Pancreas (tissue), 10 donors: Measurements from ENCODE around the gene ISOC1. TPM values are rescaled to one million over a fixed set of nuclear protein-coding genes. Genes with fewer than 3 reads are reported as not detected.

Source experiments
- ATAC-seq, 4 donors: fragments of 200-7000 bp; cut with Tn5 transposase; one replicate each; pipeline versions ENCODE4 v1.8.0 to v1.9.1; 2020; ENCODE audit warnings: mild to moderate bottlenecking in 4 of 4, moderate library complexity in 4 of 4
- DNase-seq, 6 donors: peaks; one replicate each; pipeline ENCODE4 v3.0.0-alpha.2; 2020
- FAIRE-seq: peaks from 2 replicates; lab custom pipeline; 2012; peaks lifted over from hg19 to GRCh38; lab: Jason Lieb, UNC
- H3K27ac ChIP-seq, 4 donors: fragments of 200-600 bp; sonication (generic); 1 replicate in 3 of 4; 2 replicates in 1 of 4; pipeline versions ENCODE4 v1.5.0 to v1.8.0; 2020
- H3K27me3 ChIP-seq, 4 donors: fragments of 200-600 bp; one replicate each; pipeline ENCODE4 v1.8.0; 2021
- H3K36me3 ChIP-seq, 3 donors: fragments of 200-600 bp; sonication (generic) in 1 of 3; one replicate each; pipeline versions ENCODE4 v1.5.0 to v1.8.0; 2020 to 2021
- H3K4me1 ChIP-seq, 3 donors: fragments of 200-600 bp; one replicate each; pipeline ENCODE4 v1.8.0; 2021
- H3K4me3 ChIP-seq, 4 donors: fragments of 200-600 bp; sonication (generic) in 2 of 4; one replicate each; pipeline versions ENCODE4 v1.5.0 to v1.8.0; 2020 to 2021
- H3K9me3 ChIP-seq, 4 donors: fragments of 200-600 bp; one replicate each; pipeline ENCODE4 v1.8.0; 2021
- CTCF ChIP-seq, 4 donors: fragments of 200-600 bp; sonication (generic) in 3 of 4; IDR thresholded peaks; one replicate each; pipeline versions ENCODE4 v1.5.0 to v1.8.0; 2021; ENCODE audit warnings: antibody characterized with exemption in 4 of 4
- WGBS, 2 donors: extraction: QIAGEN DNeasy Blood & Tissue Kit; methylation state at CpG; one replicate each; pipeline ENCODE4 v1.1.7; 2013; 5-methylcytosine and 5-hydroxymethylcytosine counted together
- intact Hi-C, 3 donors: fragments of 100-400 bp; cut with DNase I; formaldehyde crosslinking; loops; one replicate each; pipeline versions ENCODE4 v1.11.1 to v1.14.2; 2022
- polyA plus RNA-seq, 2 donors: library from polyadenylated mRNA; stranded (reverse); fragments of 200-250 nt; gene quantifications; one replicate each; pipeline ENCODE4 v1.2.3, GENCODE V29; 2013
- total RNA-seq, 6 donors: library from RNA; stranded (reverse); fragmentation: NEBNext Ultra II Directional in 4 of 6; extraction: Animal tissue kit (Norgen Biotek cat#: 25700) in 4 of 6; gene quantifications; one replicate each; pipeline versions ENCODE4 v1.2.1 to v1.2.4, GENCODE V29; 2021 to 2023
- donor health status: healthy with polysubstance abuse.
- donor health status: DM: no; HTN: no; CAD: no; lungs with moderate emphysema.
- donor health status: DM: no; HTN: no; CAD: no.
- donor health status: control.
- donor health status: control.
- donor health status: Bipolar disorder and iron deficiency.
- donor health status: DM: yes; HTN: yes; CAD: no.
- donor health status: DM: no; HTN: no; CAD: no.
- donor health status: DM: no; HTN: no; CAD: no.
- donor health status: DM: yes; HTN: yes; CAD: no.

Gene ISOC1
- total and polyA plus RNA-seq, 8 donors = 6.9 to 15.9 (median 9.6) TPM

- Histone ChIP-seq H3K4me1 (peaks cover 8 to 30% (median 15%) of the 10 kb centered on the region in 3 donors), H3K36me3 (no peaks in the 10 kb centered on the region), H3K27me3 (no peaks in the 10 kb centered on the region), H3K27ac (no peak overlapping the region), H3K9me3 (no peaks in the 10 kb centered on the region), H3K4me3 (no peak overlapping the region)
- ATAC-seq (no peak), FAIRE-seq (no peak), DNase-seq (no peak)
- no peak for TF ChIP-seq CTCF (IDR thresholded peaks at IDR 0.05)
- intact Hi-C loops = no loop called here
- WGBS, 2 donors = 43 to 58% methylated on average over 3 of the region's 3 CpGs
These were observed 4.1 kb downstream of the ISOC1 start for GRCh38 chr5:129098488-129099183.

GRCh38 chr5:129099184-129099569 lies 4.6 kb downstream of the ISOC1 start:
- ATAC-seq (no peak), FAIRE-seq (no peak), DNase-seq (no peak)
- no peaks in the 10 kb centered on the region for H3K27me3 ChIP-seq
- H3K4me1 ChIP-seq = peaks cover 8 to 30% (median 15%) of the 10 kb centered on the region in 3 donors
- H3K27ac ChIP-seq = no peak overlapping the region
- H3K36me3 ChIP-seq = no peaks in the 10 kb centered on the region
- H3K4me3 ChIP-seq = no peak overlapping the region
- intact Hi-C loops = no loop called here
- TF ChIP-seq CTCF (IDR thresholded peaks at IDR 0.05) = no peak
- 18 to 91% methylated on average over 1 of the region's 1 CpG for WGBS, 2 donors
- no peaks in the 10 kb centered on the region for H3K9me3 ChIP-seq

GRCh38 chr5:129101794-129102193 lies 7.2 kb downstream of the ISOC1 start:
- FAIRE-seq (no peak), DNase-seq (no peak), ATAC-seq (peak in 1 of 4 donors; percentile 15)
- H3K4me1 ChIP-seq = peaks cover 0 to 20% (median 4%) of the 10 kb centered on the region in 3 donors
- no peak overlapping the region for H3K27ac ChIP-seq
- no peaks in the 10 kb centered on the region for H3K36me3 ChIP-seq
- TF ChIP-seq CTCF (IDR thresholded peaks at IDR 0.05) = no peak
- no peak overlapping the region for H3K4me3 ChIP-seq
- H3K27me3 ChIP-seq = no peaks in the 10 kb centered on the region
- H3K9me3 ChIP-seq = no peaks in the 10 kb centered on the region
- 69 to 71% methylated on average over 2 of the region's 2 CpGs for WGBS, 2 donors
- intact Hi-C loops = no loop called here

GRCh38 chr5:129103397-129103796 lies 8.8 kb downstream of the ISOC1 start:
- intact Hi-C loops = no loop called here
- peaks cover 0 to 10% (median 0%) of the 10 kb centered on the region in 3 donors for H3K36me3 ChIP-seq
- H3K27me3 ChIP-seq = no peaks in the 10 kb centered on the region
- DNase-seq = no peak
- TF ChIP-seq CTCF (IDR thresholded peaks at IDR 0.05) = no peak
- no peak for FAIRE-seq
- ATAC-seq = no peak
- peaks cover 0 to 9% (median 0%) of the 10 kb centered on the region in 3 donors for H3K4me1 ChIP-seq
- no peak overlapping the region for H3K4me3 ChIP-seq
- H3K9me3 ChIP-seq = no peaks in the 10 kb centered on the region
- no peak overlapping the region for H3K27ac ChIP-seq

GRCh38 chr5:129104915-129105455 lies 10.4 kb downstream of the ISOC1 start:
- DNase-seq = no peak
- intact Hi-C loops = no loop called here
- no peak overlapping the region for H3K27ac ChIP-seq
- H3K9me3 ChIP-seq = no peaks in the 10 kb centered on the region
- ATAC-seq = no peak
- H3K36me3 ChIP-seq = peaks cover 0 to 10% (median 0%) of the 10 kb centered on the region in 3 donors
- H3K27me3 ChIP-seq = no peaks in the 10 kb centered on the region
- no peak overlapping the region for H3K4me3 ChIP-seq
- FAIRE-seq = no peak
- no peaks in the 10 kb centered on the region for H3K4me1 ChIP-seq
- 88 to 91% methylated on average over 5 of the region's 5 CpGs for WGBS, 2 donors
- no peak for TF ChIP-seq CTCF (IDR thresholded peaks at IDR 0.05)
